ENCODE data around the gene PHYHIPL.

PHYHIPL gene

DNA sequence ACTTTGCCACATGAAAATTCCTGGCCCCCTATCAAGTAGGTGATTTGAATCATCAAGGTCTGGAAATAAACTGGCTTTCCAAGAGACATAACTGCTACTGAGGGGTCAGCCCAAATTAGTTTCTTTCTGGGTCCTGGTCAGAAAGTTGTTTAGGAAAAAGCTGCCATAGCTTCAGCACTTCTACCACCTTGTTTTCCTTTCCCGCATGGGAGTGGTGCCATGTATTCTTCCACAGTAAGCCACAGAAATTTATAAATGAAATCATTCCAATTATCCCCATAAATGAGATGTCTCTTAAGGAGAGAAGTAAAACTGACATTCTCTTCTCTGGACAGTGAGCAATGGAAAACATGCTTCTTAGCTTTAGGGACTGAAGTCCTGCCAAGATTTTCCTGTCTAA, 80.8 kb downstream of the PHYHIPL start:
- Histone ChIP-seq H3K27me3 (ENCODE audit: control insufficient read depth, insufficient read depth, low read length) (no peaks in the 10 kb centered on the region), H3K4me3 (ENCODE audit: low read depth, low read length) (no peak overlapping the region), H3K9me3 (ENCODE audit: control insufficient read depth, insufficient read depth, low read length) (no peaks in the 10 kb centered on the region), H3K27ac (ENCODE audit: low read depth, low read length) (no peak overlapping the region), H3K36me3 (ENCODE audit: control insufficient read depth, insufficient read depth, low read length) (no peaks in the 10 kb centered on the region), H3K9ac (ENCODE audit: low read depth, low read length) (no peak overlapping the region), H3K4me1 (ENCODE audit: control insufficient read depth, insufficient read depth, low read length) (no peaks in the 10 kb centered on the region)

DNA sequence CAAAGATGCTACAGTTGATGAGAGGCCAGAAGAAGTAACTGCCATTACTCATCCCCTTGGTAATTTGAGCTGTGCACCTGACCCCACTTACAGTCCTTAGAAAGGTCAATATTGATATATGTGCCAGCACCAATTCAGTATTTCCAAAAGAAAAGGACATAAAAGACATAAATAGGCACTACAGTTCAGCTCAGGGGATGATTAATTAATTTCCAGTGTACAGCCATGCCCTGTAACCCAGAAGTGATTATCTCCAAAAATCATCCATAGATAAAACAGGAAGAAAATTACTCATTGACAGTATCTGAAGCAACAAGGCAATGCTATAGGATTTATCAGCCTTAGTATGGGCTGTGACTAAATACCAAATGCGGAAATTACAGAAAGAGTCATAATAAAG, 82.4 kb downstream of the PHYHIPL start:
- no peaks in the 10 kb centered on the region for H3K27me3 ChIP-seq (ENCODE audit: control insufficient read depth, insufficient read depth, low read length)
- H3K4me1 ChIP-seq (ENCODE audit: control insufficient read depth, insufficient read depth, low read length): no peaks in the 10 kb centered on the region
- no peak overlapping the region for H3K4me3 ChIP-seq (ENCODE audit: low read depth, low read length)
- H3K27ac ChIP-seq (ENCODE audit: low read depth, low read length): no peak overlapping the region
- H3K36me3 ChIP-seq (ENCODE audit: control insufficient read depth, insufficient read depth, low read length): no peaks in the 10 kb centered on the region
- no peaks in the 10 kb centered on the region for H3K9me3 ChIP-seq (ENCODE audit: control insufficient read depth, insufficient read depth, low read length)
- H3K9ac ChIP-seq (ENCODE audit: low read depth, low read length): no peak overlapping the region

DNA sequence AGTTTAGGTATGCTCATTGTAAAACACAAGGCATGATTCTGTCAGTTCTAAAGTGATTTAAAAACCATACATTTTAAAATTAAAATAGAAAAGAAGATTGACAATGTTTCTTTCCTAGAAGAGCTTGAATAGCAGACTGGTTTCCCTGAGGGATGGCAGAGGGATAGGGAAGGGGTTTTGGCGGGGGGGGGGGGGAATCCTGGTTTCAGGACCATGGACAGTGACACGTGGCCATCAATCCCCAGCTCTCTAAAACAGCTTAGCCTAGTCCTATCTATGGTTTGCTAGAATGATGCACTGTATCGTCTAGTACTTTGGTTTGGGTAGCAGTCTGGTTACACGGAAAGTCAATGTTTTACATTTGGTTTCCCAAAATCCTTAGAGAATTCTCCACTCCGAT, 88.7 kb downstream of the PHYHIPL start:
- Histone ChIP-seq H3K27ac (ENCODE audit: low read depth, low read length) (no peak overlapping the region), H3K4me1 (ENCODE audit: control insufficient read depth, insufficient read depth, low read length) (no peaks in the 10 kb centered on the region), H3K9me3 (ENCODE audit: control insufficient read depth, insufficient read depth, low read length) (no peaks in the 10 kb centered on the region), H3K9ac (ENCODE audit: low read depth, low read length) (no peak overlapping the region), H3K27me3 (ENCODE audit: control insufficient read depth, insufficient read depth, low read length) (no peaks in the 10 kb centered on the region), H3K4me3 (ENCODE audit: low read depth, low read length) (no peak overlapping the region), H3K36me3 (ENCODE audit: control insufficient read depth, insufficient read depth, low read length) (no peaks in the 10 kb centered on the region)

DNA sequence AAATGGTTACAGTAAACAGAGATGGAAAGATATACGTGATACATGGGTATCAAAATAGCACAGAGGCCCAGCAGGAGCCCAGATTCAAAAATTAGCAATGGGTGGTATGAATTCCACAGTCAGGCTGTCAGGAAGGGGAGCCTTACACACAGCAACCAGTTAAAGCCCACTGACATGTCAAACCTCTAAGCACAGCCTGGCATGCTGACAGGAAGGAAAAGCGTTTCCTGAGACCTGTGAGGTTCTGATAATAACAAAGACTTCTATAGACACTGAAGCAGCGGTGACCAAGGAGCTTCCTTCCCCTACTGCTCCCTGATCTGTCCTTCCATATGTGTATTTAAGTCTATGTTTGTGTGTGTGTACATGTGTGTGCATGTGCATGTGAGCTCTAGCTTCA, 89.9 kb downstream of the PHYHIPL start:
- Histone ChIP-seq H3K27me3 (ENCODE audit: control insufficient read depth, insufficient read depth, low read length) (no peaks in the 10 kb centered on the region), H3K9me3 (ENCODE audit: control insufficient read depth, insufficient read depth, low read length) (no peaks in the 10 kb centered on the region), H3K4me3 (ENCODE audit: low read depth, low read length) (no peak overlapping the region), H3K9ac (ENCODE audit: low read depth, low read length) (no peak overlapping the region), H3K27ac (ENCODE audit: low read depth, low read length) (no peak overlapping the region), H3K36me3 (ENCODE audit: control insufficient read depth, insufficient read depth, low read length) (no peaks in the 10 kb centered on the region), H3K4me1 (ENCODE audit: control insufficient read depth, insufficient read depth, low read length) (no peaks in the 10 kb centered on the region)

DNA sequence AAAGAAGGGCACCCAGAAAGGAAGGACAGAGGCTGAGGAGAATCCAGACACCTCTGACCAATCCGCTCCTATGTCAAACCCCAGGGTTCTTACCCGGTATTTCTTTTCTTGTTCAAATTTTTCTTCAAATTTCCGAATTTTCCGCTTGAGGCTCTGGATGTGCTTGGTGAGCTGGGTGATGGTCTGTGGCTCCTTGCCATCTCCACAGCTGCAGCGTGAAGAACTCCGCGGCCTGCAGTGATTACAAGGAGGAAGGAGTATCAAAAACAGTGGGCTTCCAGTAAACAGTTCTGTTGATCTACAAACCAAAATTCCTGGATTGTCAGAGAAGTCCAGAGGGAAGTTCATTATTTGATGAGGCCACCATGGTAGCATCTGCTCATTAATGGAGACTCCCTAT, 92.0 kb downstream of the PHYHIPL start:
- Histone ChIP-seq H3K27ac (ENCODE audit: low read depth, low read length) (no peak overlapping the region), H3K36me3 (ENCODE audit: control insufficient read depth, insufficient read depth, low read length) (no peaks in the 10 kb centered on the region), H3K9ac (ENCODE audit: low read depth, low read length) (no peak overlapping the region), H3K27me3 (ENCODE audit: control insufficient read depth, insufficient read depth, low read length) (no peaks in the 10 kb centered on the region), H3K4me3 (ENCODE audit: low read depth, low read length) (no peak overlapping the region), H3K4me1 (ENCODE audit: control insufficient read depth, insufficient read depth, low read length) (no peaks in the 10 kb centered on the region), H3K9me3 (ENCODE audit: control insufficient read depth, insufficient read depth, low read length) (no peaks in the 10 kb centered on the region)

DNA sequence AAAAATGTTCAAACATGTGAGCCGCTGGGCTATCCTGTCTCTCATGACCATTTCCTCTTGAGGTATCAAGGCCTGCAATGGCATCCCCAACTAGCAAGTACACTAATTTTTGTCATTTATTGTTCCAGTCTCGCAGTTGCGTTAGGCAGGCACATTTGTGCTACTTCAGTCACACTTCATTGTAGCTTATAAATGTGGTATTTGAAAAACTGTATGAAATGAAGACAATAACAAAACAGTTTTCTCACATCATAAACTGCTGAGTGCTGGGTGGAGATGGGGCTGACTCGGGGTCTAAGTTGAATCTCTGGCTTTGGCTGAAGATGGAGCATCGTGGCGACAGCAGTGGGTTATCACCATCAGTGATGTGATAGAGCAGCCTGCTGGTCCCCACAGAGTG, 93.2 kb downstream of the PHYHIPL start:
- H3K27me3 ChIP-seq (ENCODE audit: control insufficient read depth, insufficient read depth, low read length): no peaks in the 10 kb centered on the region
- H3K27ac ChIP-seq (ENCODE audit: low read depth, low read length): no peak overlapping the region

DNA sequence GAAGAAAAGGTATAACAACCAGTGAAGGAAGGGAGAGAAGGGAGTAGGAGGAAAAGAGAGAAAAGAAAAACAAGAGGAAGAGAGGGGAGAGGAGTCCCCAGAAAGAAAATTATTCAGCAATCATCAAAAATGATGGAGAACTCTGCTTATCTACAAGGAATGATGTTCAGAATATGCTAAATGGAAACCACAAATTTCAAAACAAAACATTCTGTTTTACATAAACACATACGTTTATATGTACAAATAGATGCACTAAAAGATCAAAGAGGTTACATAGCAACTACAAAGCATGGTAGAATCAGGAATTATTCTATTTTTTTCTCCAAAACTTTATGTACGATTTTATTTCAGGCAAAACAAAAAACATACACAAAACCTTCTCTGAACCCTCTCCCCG, 94.0 kb downstream of the PHYHIPL start:
- no peak overlapping the region for H3K4me3 ChIP-seq (ENCODE audit: low read depth, low read length)
- no peaks in the 10 kb centered on the region for H3K4me1 ChIP-seq (ENCODE audit: control insufficient read depth, insufficient read depth, low read length)
- H3K36me3 ChIP-seq (ENCODE audit: control insufficient read depth, insufficient read depth, low read length): no peaks in the 10 kb centered on the region
- H3K9me3 ChIP-seq (ENCODE audit: control insufficient read depth, insufficient read depth, low read length): no peaks in the 10 kb centered on the region
- H3K27me3 ChIP-seq (ENCODE audit: control insufficient read depth, insufficient read depth, low read length): no peaks in the 10 kb centered on the region
- no peak overlapping the region for H3K27ac ChIP-seq (ENCODE audit: low read depth, low read length)
- H3K9ac ChIP-seq (ENCODE audit: low read depth, low read length): no peak overlapping the region

More for the DNA sequence above, 93.2 kb downstream of the PHYHIPL start:
- Histone ChIP-seq H3K9me3 (ENCODE audit: control insufficient read depth, insufficient read depth, low read length) (no peaks in the 10 kb centered on the region), H3K4me3 (ENCODE audit: low read depth, low read length) (no peak overlapping the region), H3K4me1 (ENCODE audit: control insufficient read depth, insufficient read depth, low read length) (no peaks in the 10 kb centered on the region), H3K36me3 (ENCODE audit: control insufficient read depth, insufficient read depth, low read length) (no peaks in the 10 kb centered on the region), H3K9ac (ENCODE audit: low read depth, low read length) (no peak overlapping the region)

DNA sequence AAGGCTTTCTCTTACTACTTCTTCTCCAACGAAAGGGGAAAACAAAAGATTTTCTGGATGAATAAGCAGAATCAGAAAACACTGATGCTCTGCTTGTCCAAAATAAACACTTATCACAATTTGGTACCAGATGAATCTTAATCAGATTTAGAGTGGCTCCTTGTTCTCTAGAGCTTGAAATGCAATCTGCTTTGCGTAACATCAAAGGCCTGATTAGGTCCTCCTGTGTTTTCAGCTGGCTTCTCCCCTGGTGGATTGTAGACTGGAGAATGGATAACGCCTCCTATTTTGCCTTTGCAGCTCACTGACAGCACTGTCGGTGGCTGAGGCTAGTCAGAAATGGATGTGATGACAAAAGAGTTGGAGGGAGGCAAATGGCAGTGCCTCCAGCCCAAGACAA, 94.7 kb downstream of the PHYHIPL start:
- no peaks in the 10 kb centered on the region for H3K27me3 ChIP-seq (ENCODE audit: control insufficient read depth, insufficient read depth, low read length)
- no peaks in the 10 kb centered on the region for H3K36me3 ChIP-seq (ENCODE audit: control insufficient read depth, insufficient read depth, low read length)

DNA sequence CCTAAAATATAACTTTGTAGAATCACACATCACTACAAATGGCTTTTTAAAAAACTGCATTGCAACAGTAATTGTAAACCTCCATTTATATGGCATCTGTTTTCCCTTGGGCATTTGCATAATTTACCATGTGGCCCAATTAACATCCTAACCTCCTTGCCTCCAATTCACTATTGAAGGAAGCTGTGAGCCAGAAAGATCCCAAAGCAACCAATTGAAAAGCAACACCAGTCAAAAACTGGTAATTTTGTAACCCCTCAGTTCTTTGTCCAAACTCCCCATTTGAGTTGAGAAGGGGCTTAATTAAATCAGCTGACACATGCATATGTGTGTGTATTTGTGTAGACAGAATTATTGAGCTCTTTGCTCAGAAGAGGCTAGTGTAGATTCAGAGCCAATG, 95.6 kb downstream of the PHYHIPL start:
- Histone ChIP-seq H3K4me1 (ENCODE audit: control insufficient read depth, insufficient read depth, low read length) (no peaks in the 10 kb centered on the region), H3K27ac (ENCODE audit: low read depth, low read length) (no peak overlapping the region), H3K36me3 (ENCODE audit: control insufficient read depth, insufficient read depth, low read length) (no peaks in the 10 kb centered on the region), H3K4me3 (ENCODE audit: low read depth, low read length) (no peak overlapping the region), H3K9ac (ENCODE audit: low read depth, low read length) (no peak overlapping the region), H3K9me3 (ENCODE audit: control insufficient read depth, insufficient read depth, low read length) (no peaks in the 10 kb centered on the region), H3K27me3 (ENCODE audit: control insufficient read depth, insufficient read depth, low read length) (no peaks in the 10 kb centered on the region)

More for the DNA sequence above, 94.7 kb downstream of the PHYHIPL start:
- H3K4me1 ChIP-seq (ENCODE audit: control insufficient read depth, insufficient read depth, low read length): no peaks in the 10 kb centered on the region
- no peak overlapping the region for H3K9ac ChIP-seq (ENCODE audit: low read depth, low read length)
- H3K4me3 ChIP-seq (ENCODE audit: low read depth, low read length): no peak overlapping the region
- no peaks in the 10 kb centered on the region for H3K9me3 ChIP-seq (ENCODE audit: control insufficient read depth, insufficient read depth, low read length)
- H3K27ac ChIP-seq (ENCODE audit: low read depth, low read length): no peak overlapping the region

DNA sequence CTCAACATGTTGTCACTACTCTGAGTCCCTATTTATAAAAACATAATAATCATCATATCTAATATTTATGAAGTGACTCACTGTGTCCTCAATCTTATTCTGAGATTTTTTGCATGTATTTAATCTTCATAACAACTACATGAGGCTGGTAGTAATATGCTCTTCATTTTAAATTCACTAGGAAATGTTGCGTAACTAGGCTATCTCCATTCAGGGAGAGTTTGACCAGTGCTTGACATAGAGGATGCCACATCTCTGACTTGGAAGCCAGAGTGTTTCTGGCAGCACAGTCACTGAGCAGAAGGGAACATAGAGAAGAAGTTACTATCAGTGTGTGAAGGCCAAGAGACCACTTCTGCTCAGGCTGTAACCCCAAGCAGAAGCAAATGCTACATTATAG, 97.0 kb downstream of the PHYHIPL start:
- no peak overlapping the region for H3K4me3 ChIP-seq (ENCODE audit: low read depth, low read length)
- no peak overlapping the region for H3K27ac ChIP-seq (ENCODE audit: low read depth, low read length)
- no peak overlapping the region for H3K9ac ChIP-seq (ENCODE audit: low read depth, low read length)
- H3K36me3 ChIP-seq (ENCODE audit: control insufficient read depth, insufficient read depth, low read length): no peaks in the 10 kb centered on the region
- no peaks in the 10 kb centered on the region for H3K27me3 ChIP-seq (ENCODE audit: control insufficient read depth, insufficient read depth, low read length)
- no peaks in the 10 kb centered on the region for H3K9me3 ChIP-seq (ENCODE audit: control insufficient read depth, insufficient read depth, low read length)
- no peaks in the 10 kb centered on the region for H3K4me1 ChIP-seq (ENCODE audit: control insufficient read depth, insufficient read depth, low read length)

DNA sequence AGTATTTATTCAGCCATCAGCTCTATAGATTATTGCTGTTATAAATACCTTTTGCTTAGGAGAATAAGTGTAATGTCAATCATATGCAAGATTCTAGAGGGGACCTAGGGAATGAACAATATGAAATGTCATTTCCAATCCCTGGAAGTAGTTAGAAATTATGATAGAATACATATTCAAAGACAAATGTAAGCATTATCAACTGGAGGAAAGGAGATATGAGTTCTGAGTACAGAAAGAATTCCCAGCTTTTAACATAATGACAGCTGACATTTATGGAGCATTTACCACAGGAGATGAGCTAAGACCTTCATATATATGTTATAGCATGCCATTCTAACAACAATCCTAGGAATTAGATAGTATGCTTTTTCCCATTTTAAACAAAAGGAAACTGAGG, 99.7 kb downstream of the PHYHIPL start:
- no peaks in the 10 kb centered on the region for H3K4me1 ChIP-seq (ENCODE audit: control insufficient read depth, insufficient read depth, low read length)
- no peaks in the 10 kb centered on the region for H3K27me3 ChIP-seq (ENCODE audit: control insufficient read depth, insufficient read depth, low read length)
- H3K9me3 ChIP-seq (ENCODE audit: control insufficient read depth, insufficient read depth, low read length): no peaks in the 10 kb centered on the region
- H3K27ac ChIP-seq (ENCODE audit: low read depth, low read length): no peak overlapping the region
- no peak overlapping the region for H3K9ac ChIP-seq (ENCODE audit: low read depth, low read length)
- H3K36me3 ChIP-seq (ENCODE audit: control insufficient read depth, insufficient read depth, low read length): no peaks in the 10 kb centered on the region
- H3K4me3 ChIP-seq (ENCODE audit: low read depth, low read length): no peak overlapping the region

DNA sequence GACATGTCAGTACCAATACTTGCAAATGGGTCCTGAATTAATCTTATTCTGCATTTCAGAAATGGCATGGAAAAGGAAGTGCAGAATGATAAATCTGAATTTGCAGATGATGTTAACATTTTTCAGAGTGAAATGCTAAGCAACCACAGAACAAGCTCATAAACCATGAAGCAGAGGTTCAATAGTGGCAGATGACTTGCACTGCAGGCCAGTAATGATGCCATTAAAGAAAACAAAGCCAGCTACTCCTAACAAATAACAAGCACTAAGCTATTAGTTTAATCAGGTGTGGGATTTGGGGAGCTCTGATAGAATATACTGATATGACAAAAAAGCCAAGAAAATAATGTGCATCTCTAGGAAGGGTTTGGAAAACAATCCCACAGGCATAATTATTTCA, 100.5 kb downstream of the PHYHIPL start:
- no peaks in the 10 kb centered on the region for H3K36me3 ChIP-seq (ENCODE audit: control insufficient read depth, insufficient read depth, low read length)
- no peaks in the 10 kb centered on the region for H3K9me3 ChIP-seq (ENCODE audit: control insufficient read depth, insufficient read depth, low read length)
- no peak overlapping the region for H3K9ac ChIP-seq (ENCODE audit: low read depth, low read length)

More for the DNA sequence above, 100.5 kb downstream of the PHYHIPL start:
- H3K27ac ChIP-seq (ENCODE audit: low read depth, low read length): no peak overlapping the region
- no peaks in the 10 kb centered on the region for H3K4me1 ChIP-seq (ENCODE audit: control insufficient read depth, insufficient read depth, low read length)
- H3K4me3 ChIP-seq (ENCODE audit: low read depth, low read length): no peak overlapping the region
- no peaks in the 10 kb centered on the region for H3K27me3 ChIP-seq (ENCODE audit: control insufficient read depth, insufficient read depth, low read length)

Data from HUES48 (cell line).